Measurements from ENCODE around the gene MBD3L4. TPM values are rescaled to one million over a fixed set of nuclear protein-coding genes. Genes with fewer than 3 reads are reported as not detected.
A peak's percentile ranks its signal among the peaks of the same experiment; 100 is the strongest.

The MBD3L4 gene
- polyA plus RNA-seq, 1 donor (not counting 4 experiments of a cell fraction or from before 2014, with no cell fraction given): not detected

DNA sequence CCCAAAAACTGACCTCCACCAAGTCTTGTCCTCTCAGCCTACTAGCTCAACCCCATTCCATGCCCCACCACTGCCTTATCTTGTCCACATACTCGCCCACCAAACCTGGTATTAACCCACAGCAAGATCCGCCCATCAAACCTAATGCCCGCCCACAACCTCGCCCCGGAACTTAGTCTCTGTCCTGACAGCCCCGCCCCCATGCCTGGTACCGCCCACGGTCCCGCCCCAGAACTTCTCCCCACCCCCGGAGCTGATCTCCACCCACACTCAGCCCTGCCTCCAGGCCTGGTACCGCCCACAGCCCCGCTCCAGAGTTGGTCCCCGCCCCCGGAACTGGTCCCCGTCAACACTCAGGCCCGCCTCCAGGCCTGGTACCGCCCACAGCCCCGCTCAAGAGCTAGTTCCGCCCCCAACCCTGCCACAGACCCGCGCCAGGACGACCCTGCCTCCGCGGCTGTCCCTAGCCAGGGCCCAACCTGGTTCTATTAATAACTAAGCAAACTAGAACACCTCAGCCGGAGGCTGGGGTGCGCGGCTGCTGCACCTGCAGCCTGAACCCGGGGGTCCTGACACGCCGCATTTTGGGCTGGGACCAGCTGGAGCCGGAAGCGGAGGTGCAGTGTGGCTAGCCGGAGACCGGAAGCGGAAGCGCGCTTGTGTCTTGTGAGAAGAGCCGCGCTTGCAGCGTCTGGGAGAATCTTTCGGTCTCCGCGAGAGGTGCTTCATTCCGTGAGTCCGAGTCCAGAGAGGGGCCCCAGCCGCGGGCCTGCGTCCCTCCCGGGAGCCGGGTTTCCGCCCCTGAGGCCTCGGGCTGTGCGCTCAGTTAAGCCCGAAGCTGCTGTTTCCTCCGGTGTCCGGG lies 29.3 kb upstream of the MBD3L4 start, which contains the start of gene ZNF557:
TSS of gene ZNF557 (plus strand) at position 662 of the 862 bp plus-strand sequence. CDS start 5,372 bp downstream, outside the sequence.
- H3K9me3 ChIP-seq (ENCODE audit: control insufficient read depth, low read depth, low read length): no peaks in the 10 kb centered on the region
- FAIRE-seq: peak; percentile 65

DNA sequence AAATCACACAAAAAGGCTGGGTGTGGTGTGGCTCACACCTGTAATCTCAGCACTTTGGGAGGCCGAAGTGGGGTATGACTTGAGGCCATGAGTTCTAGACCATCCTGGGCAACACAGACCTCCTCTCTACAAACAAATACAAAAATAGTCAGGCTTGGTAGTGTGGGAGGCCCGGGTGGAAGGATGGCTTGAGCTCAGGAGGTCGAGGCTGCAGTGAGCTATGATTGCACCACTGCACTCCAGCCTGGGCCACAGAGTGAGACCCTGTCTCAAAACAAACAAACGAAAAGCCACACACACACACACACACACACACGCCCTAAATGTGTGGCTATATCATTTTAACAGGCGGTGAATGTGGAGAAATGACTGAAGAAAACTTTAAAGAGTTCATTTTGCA lies 28.6 kb upstream of the MBD3L4 start:
- Histone ChIP-seq H4K20me1 (ENCODE audit: control insufficient read depth, extremely low read depth, insufficient read depth, low read length) (no peaks in the 10 kb centered on the region), H2AFZ (ENCODE audit: control insufficient read depth, low read length) (peak overlapping the region; percentile 61), H3K36me3 (ENCODE audit: control insufficient read depth in 2 of 2, extremely low read depth in 1 of 2, insufficient read depth in 2 of 2, low read length in 2 of 2) (peaks cover 11 to 12% of the 10 kb centered on the region in 2 experiments), H3K4me1 (ENCODE audit: control insufficient read depth, extremely low read depth, insufficient read depth, low read length) (peaks cover 6% of the 10 kb centered on the region), H3K79me2 (ENCODE audit: control insufficient read depth, insufficient read depth, low read length) (peaks cover 11% of the 10 kb centered on the region), H3K27ac (ENCODE audit: control insufficient read depth, insufficient read depth, low read length) (no peak overlapping the region), H3K27me3 (ENCODE audit: control insufficient read depth, extremely low read depth, insufficient read depth, low read length) (no peaks in the 10 kb centered on the region), H3K9me3 (ENCODE audit: control insufficient read depth, low read depth, low read length) (no peaks in the 10 kb centered on the region), H3K4me3 (ENCODE audit: control insufficient read depth in 2 of 3, extremely low read depth in 1 of 3, insufficient read depth in 2 of 3, low read depth in 1 of 3, low read length in 3 of 3) (no peak overlapping the region), H3K9me1 (ENCODE audit: control insufficient read depth, extremely low read depth, insufficient read depth, low read length) (no peaks in the 10 kb centered on the region), H3K4me2 (ENCODE audit: control insufficient read depth, extremely low read depth, insufficient read depth, low read depth, low read length) (peak overlapping the region; percentile 46), H3K9ac (ENCODE audit: control insufficient read depth, extremely low read depth, insufficient read depth, low read length) (no peak overlapping the region)
- FAIRE-seq (no peak), DNase-seq (ENCODE audit: low read depth, low spot score) (no peak)
- TF ChIP-seq, protein P1, sequence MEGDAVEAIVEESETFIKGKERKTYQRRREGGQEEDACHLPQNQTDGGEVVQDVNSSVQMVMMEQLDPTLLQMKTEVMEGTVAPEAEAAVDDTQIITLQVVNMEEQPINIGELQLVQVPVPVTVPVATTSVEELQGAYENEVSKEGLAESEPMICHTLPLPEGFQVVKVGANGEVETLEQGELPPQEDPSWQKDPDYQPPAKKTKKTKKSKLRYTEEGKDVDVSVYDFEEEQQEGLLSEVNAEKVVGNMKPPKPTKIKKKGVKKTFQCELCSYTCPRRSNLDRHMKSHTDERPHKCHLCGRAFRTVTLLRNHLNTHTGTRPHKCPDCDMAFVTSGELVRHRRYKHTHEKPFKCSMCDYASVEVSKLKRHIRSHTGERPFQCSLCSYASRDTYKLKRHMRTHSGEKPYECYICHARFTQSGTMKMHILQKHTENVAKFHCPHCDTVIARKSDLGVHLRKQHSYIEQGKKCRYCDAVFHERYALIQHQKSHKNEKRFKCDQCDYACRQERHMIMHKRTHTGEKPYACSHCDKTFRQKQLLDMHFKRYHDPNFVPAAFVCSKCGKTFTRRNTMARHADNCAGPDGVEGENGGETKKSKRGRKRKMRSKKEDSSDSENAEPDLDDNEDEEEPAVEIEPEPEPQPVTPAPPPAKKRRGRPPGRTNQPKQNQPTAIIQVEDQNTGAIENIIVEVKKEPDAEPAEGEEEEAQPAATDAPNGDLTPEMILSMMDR (optimal IDR thresholded peaks at IDR 0.05 in 1 of 3, IDR thresholded peaks at IDR 0.05 in 1 of 3, conservative IDR thresholded peaks at IDR 0.05 in 1 of 3; ENCODE audit: extremely low read depth in 1 of 3, insufficient read depth in 2 of 3, low read length in 3 of 3): no peak
- dilution Hi-C loops (cut with MboI; ENCODE audit: extremely low pct_ligation_motif_present, low sequenced_read_pairs): no loop called here

More for the DNA sequence above, 29.3 kb upstream of the MBD3L4 start, which contains the start of gene ZNF557:
- dilution Hi-C loops (cut with MboI; ENCODE audit: extremely low pct_ligation_motif_present, low sequenced_read_pairs): no loop called here
- Histone ChIP-seq H3K27ac (ENCODE audit: control insufficient read depth, insufficient read depth, low read length) (peak within 1 kb of the TSS; percentile 62), H2AFZ (ENCODE audit: control insufficient read depth, low read length) (peak within 1 kb of the TSS; percentile 61), H3K9me1 (ENCODE audit: control insufficient read depth, extremely low read depth, insufficient read depth, low read length) (no peaks in the 10 kb centered on the region), H3K9ac (ENCODE audit: control insufficient read depth, extremely low read depth, insufficient read depth, low read length) (peak within 1 kb of the TSS; percentile 81), H3K4me3 (ENCODE audit: control insufficient read depth in 2 of 3, extremely low read depth in 1 of 3, insufficient read depth in 2 of 3, low read depth in 1 of 3, low read length in 3 of 3) (peak within 1 kb of the TSS; percentile 63 to 87 (median 86)), H3K4me2 (ENCODE audit: control insufficient read depth, extremely low read depth, insufficient read depth, low read depth, low read length) (peak within 1 kb of the TSS; percentile 82), H4K20me1 (ENCODE audit: control insufficient read depth, extremely low read depth, insufficient read depth, low read length) (no peaks in the 10 kb centered on the region), H3K27me3 (ENCODE audit: control insufficient read depth, extremely low read depth, insufficient read depth, low read length) (no peaks in the 10 kb centered on the region), H3K4me1 (ENCODE audit: control insufficient read depth, extremely low read depth, insufficient read depth, low read length) (peaks cover 6% of the 10 kb centered on the region), H3K79me2 (ENCODE audit: control insufficient read depth, insufficient read depth, low read length) (peaks cover 11% of the 10 kb centered on the region), H3K36me3 (ENCODE audit: control insufficient read depth in 2 of 2, extremely low read depth in 1 of 2, insufficient read depth in 2 of 2, low read length in 2 of 2) (peaks cover 11 to 12% of the 10 kb centered on the region in 2 experiments)
- TF ChIP-seq EZH2 (IDR thresholded peaks at IDR 0.05; ENCODE audit: low read length): no peak
- TF ChIP-seq, protein P1 (optimal IDR thresholded peaks at IDR 0.05 in 1 of 3, IDR thresholded peaks at IDR 0.05 in 1 of 3, conservative IDR thresholded peaks at IDR 0.05 in 1 of 3; ENCODE audit: extremely low read depth in 1 of 3, insufficient read depth in 2 of 3, low read length in 3 of 3): no peak
- DNase-seq (ENCODE audit: low read depth, low spot score): peak; percentile 75

Data from keratinocyte (primary cell).